Right lobe of liver (tissue), 6 donors: Measurements from ENCODE around the gene PRDM15. TPM values are rescaled to one million over a fixed set of nuclear protein-coding genes. Genes with fewer than 3 reads are reported as not detected.

Source experiments
- ATAC-seq, 4 donors: fragments of 200-7000 bp; cut with Tn5 transposase; one replicate each; pipeline ENCODE4 v1.9.1; 2020; ENCODE audit warnings: mild to moderate bottlenecking in 4 of 4, moderate library complexity in 4 of 4
- DNase-seq, 3 donors: peaks; one replicate each; pipeline ENCODE4 v3.0.0-alpha.2; 2020
- H3K27ac ChIP-seq, 3 donors: fragments of 200-600 bp; one replicate each; pipeline ENCODE4 v1.8.0; 2022
- H3K27me3 ChIP-seq, 2 donors: fragments of 200-600 bp; one replicate each; pipeline ENCODE4 v1.8.0; 2022
- H3K36me3 ChIP-seq, 4 donors: fragments of 200-600 bp; sonication (generic) in 1 of 4; one replicate each; pipeline versions ENCODE4 v1.5.1 to v1.8.0; 2017 to 2022; ENCODE audit warnings: control low read depth in 1 of 4
- H3K4me1 ChIP-seq, 4 donors: fragments of 200-600 bp; sonication (generic) in 1 of 4; one replicate each; pipeline versions ENCODE4 v1.5.1 to v1.8.0; 2017 to 2022; ENCODE audit warnings: control low read depth in 1 of 4
- H3K4me3 ChIP-seq, 3 donors: fragments of 200-600 bp; one replicate each; pipeline ENCODE4 v1.8.0; 2022
- H3K9me3 ChIP-seq, 4 donors: fragments of 200-600 bp; sonication (generic) in 1 of 4; one replicate each; pipeline versions ENCODE4 v1.5.1 to v1.8.0; 2017 to 2022; ENCODE audit warnings: control low read depth in 1 of 4
- CTCF ChIP-seq, 4 donors: fragments of 200-600 bp in 3 of 4; fragments of 450-650 bp in 1 of 4; IDR thresholded peaks; one replicate each; pipeline versions ENCODE4 v1.5.1 to v1.8.0; 2016 to 2022; ENCODE audit warnings: antibody characterized with exemption in 4 of 4, mild to moderate bottlenecking in 2 of 4
- POLR2A ChIP-seq: fragments of 450-650 bp; IDR thresholded peaks from one replicate; pipeline ENCODE4 v1.6.1; 2017; ENCODE audit warnings: antibody characterized with exemption, mild to moderate bottlenecking
- WGBS: methylation state at CpG from one replicate; pipeline ENCODE4 v1.1.6; 2018; ENCODE audit warnings: low coverage, low lambda C conversion rate; ENCODE audit not compliant: insufficient coverage; ENCODE audit errors: missing lambda C conversion rate; 5-methylcytosine and 5-hydroxymethylcytosine counted together
- intact Hi-C, 2 donors: fragments of 100-400 bp; cut with DNase I; formaldehyde crosslinking; loops; one replicate each; pipeline versions ENCODE4 v1.11.2 to v1.14.1; 2022
- total RNA-seq, 6 experiments: library from RNA; depleted of rRNA in 2 of 6; stranded (reverse); fragments of >200 nt in 2 of 6; fragmentation: NEBNext Ultra II Directional in 3 of 6; extraction: Animal tissue kit (Norgen Biotek cat#: 25700) in 3 of 6; gene quantifications; one replicate each; pipeline versions ENCODE4 v1.1.0 to v1.2.4, GENCODE V29; 2016 to 2023
- donor health status: DM: no; HTN: yes; CAD: no.
- donor health status: DM: no; HTN: no; CAD: no.
- donor health status: DM: no; HTN: no; CAD: no.
- donor health status: DM: no; HTN: yes; CAD: no.
- donor health status: DM: no; HTN: yes; CAD: no.

The PRDM15 gene
- total RNA-seq, 6 experiments from 2014 or later: 1.9 to 4.0 (median 2.7) TPM

- WGBS: 96% methylated on average over 15 of the region's 16 CpGs
- peak in 1 of 3 donors; percentile 26 for DNase-seq
Measured at GRCh38 chr21:41825881-41826280, 53.3 kb downstream of the PRDM15 start.

GRCh38 chr21:41825216-41825615, 53.9 kb downstream of the PRDM15 start:
- no peak overlapping the region for H3K27ac ChIP-seq
- intact Hi-C loops: no loop called here
- H3K27me3 ChIP-seq: no peaks in the 10 kb centered on the region
- TF ChIP-seq POLR2A (no peak), CTCF (IDR thresholded peaks at IDR 0.05) (no peak)
- WGBS: 100% methylated on average over 3 of the region's 15 CpGs
- H3K4me1 ChIP-seq: no peaks in the 10 kb centered on the region
- H3K9me3 ChIP-seq: no peaks in the 10 kb centered on the region
- no peak overlapping the region for H3K4me3 ChIP-seq
- ATAC-seq: no peak
- peaks cover 0 to 3% (median 0%) of the 10 kb centered on the region in 4 donors for H3K36me3 ChIP-seq
- DNase-seq: peak in 1 of 3 donors; percentile 42

More at GRCh38 chr21:41825881-41826280, 53.3 kb downstream of the PRDM15 start:
- Histone ChIP-seq H3K4me3 (no peak overlapping the region), H3K36me3 (peaks cover 0 to 3% (median 0%) of the 10 kb centered on the region in 4 donors), H3K27me3 (no peaks in the 10 kb centered on the region), H3K9me3 (no peaks in the 10 kb centered on the region), H3K27ac (no peak overlapping the region), H3K4me1 (no peaks in the 10 kb centered on the region)
- intact Hi-C loops: no loop called here
- ATAC-seq: no peak
- TF ChIP-seq CTCF (IDR thresholded peaks at IDR 0.05): no peak
- TF ChIP-seq POLR2A: no peak

DNA sequence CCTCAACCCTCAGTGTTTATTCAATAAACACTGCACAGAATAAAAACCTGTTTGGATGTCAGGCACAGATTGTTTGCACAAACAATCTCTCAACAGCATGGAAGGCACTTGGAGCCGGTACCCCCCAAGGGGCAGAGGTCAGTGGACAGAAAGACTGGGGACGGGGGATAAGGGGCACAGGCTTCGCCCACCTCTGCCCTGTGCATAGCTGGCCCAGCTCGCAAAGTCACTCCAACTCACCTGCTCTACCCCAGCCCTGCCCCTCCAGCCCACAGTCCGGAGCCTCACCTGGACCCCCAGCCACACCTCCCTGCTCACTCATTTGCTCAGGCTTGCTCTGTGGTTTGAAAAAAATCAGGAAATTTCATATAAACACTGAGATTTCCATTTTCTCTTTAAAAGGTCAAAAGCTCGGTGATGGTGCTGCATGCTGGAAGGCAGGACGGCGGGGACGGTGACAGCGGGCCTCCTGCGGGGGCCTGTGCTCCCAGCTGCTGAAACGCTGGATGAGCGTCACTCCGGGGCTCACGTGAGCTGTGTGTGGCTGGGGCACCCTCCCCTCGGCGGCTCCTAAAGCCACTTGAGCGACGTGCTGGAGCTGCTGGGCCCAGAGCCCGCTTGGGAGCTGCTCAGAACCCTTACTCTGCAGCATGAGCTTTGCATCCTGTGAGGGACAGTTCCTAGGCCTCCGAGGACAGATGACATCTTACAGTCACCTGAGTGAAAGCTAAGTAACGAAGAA, 54.5 kb downstream of the PRDM15 start:
- H3K4me1 ChIP-seq: no peaks in the 10 kb centered on the region
- H3K4me3 ChIP-seq: no peak overlapping the region
- peaks cover 0 to 3% (median 0%) of the 10 kb centered on the region in 4 donors for H3K36me3 ChIP-seq
- TF ChIP-seq CTCF (IDR thresholded peaks at IDR 0.05) (no peak), POLR2A (no peak)
- peak in 1 of 3 donors; percentile 37 for DNase-seq
- intact Hi-C loops: loop anchor here in 1 of 2 donors (5.0 kb wide), 1 partner anchor 288 kb away; no protein-coding TSS in a partner anchor
- WGBS: 80% methylated on average over 5 of the region's 22 CpGs
- H3K27ac ChIP-seq: no peak overlapping the region
- no peaks in the 10 kb centered on the region for H3K27me3 ChIP-seq
- no peaks in the 10 kb centered on the region for H3K9me3 ChIP-seq
- ATAC-seq: no peak

- no peaks in the 10 kb centered on the region for H3K27me3 ChIP-seq
- WGBS: 94% methylated on average over 4 of the region's 12 CpGs
- no peak overlapping the region for H3K27ac ChIP-seq
- peaks cover 0 to 3% (median 0%) of the 10 kb centered on the region in 4 donors for H3K36me3 ChIP-seq
- no peak overlapping the region for H3K4me3 ChIP-seq
- DNase-seq (peak in 1 of 3 donors; percentile 22), ATAC-seq (no peak)
- no peak for TF ChIP-seq CTCF (IDR thresholded peaks at IDR 0.05)
- no peak for TF ChIP-seq POLR2A
- intact Hi-C loops: loop anchor here in 1 of 2 donors (5.0 kb wide), 1 partner anchor 288 kb away; no protein-coding TSS in a partner anchor
- no peaks in the 10 kb centered on the region for H3K9me3 ChIP-seq
- no peaks in the 10 kb centered on the region for H3K4me1 ChIP-seq
Measured at GRCh38 chr21:41823906-41824305, 55.2 kb downstream of the PRDM15 start.
